IMR-90 (cell line): ENCODE results near the gene BOD1. TPM values are rescaled to one million over a fixed set of nuclear protein-coding genes. Genes with fewer than 3 reads are reported as not detected.

Source experiments
- ATAC-seq: fragments of 200-7000 bp; cut with Tn5 transposase; 2 replicates; pipeline ENCODE4 v1.9.1; 2020; ENCODE audit warnings: low read depth, mild to moderate bottlenecking, moderate library complexity
- BruUV-seq: library from RNA; stranded (reverse); fragments of 400-500 nt; replicated peaks from 2 replicates; lab custom pipeline; 2021; lab: Mats Ljungman, UMichigan
- CTCF ChIA-PET: fragments of 300-600 bp; formaldehyde crosslinking; extraction: SDS; loops from one replicate; lab custom pipeline; 2021; ENCODE audit warnings: antibody characterized with exemption; lab: Yijun Ruan, JAX
- POLR2A ChIA-PET: fragments of 300-600 bp; sonication (Branson Sonifier 250); formaldehyde crosslinking; loops from one replicate; lab custom pipeline; 2022; ENCODE audit warnings: antibody characterized with exemption; ENCODE audit not compliant: unreplicated experiment; lab: Charles Lee
- DNase-seq: peaks from one replicate; pipeline ENCODE4 v3.0.0; 2013
- H2AFZ ChIP-seq: replicated peaks from 2 replicates; pipeline ENCODE3; 2013; ENCODE audit warnings: low read length, mild to moderate bottlenecking; ENCODE audit not compliant: poor library complexity
- H2AK5ac ChIP-seq: 2 replicates; pipeline ENCODE4 v1.6.1; 2013; ENCODE audit warnings: low read depth, low read length, inconsistent platforms
- H2AK9ac ChIP-seq: replicated peaks from 2 replicates; pipeline ENCODE3; 2013; ENCODE audit warnings: mild to moderate bottlenecking, low read depth, low read length, moderate library complexity; ENCODE audit not compliant: poor library complexity
- H2BK120ac ChIP-seq: 2 replicates; pipeline ENCODE4 v1.6.1; 2013; ENCODE audit warnings: low read depth, low read length, inconsistent platforms
- H2BK15ac ChIP-seq: 3 replicates; pipeline ENCODE4 v1.6.1; 2013; ENCODE audit warnings: low read depth, low read length, inconsistent platforms
- H2BK20ac ChIP-seq: 2 replicates; pipeline ENCODE4 v1.6.1; 2013; ENCODE audit warnings: low read depth, mild to moderate bottlenecking, inconsistent platforms, low read length, moderate library complexity
- H2BK5ac ChIP-seq: 2 replicates; pipeline ENCODE4 v1.6.1; 2013; ENCODE audit warnings: mild to moderate bottlenecking, low read depth, low read length, inconsistent platforms; ENCODE audit not compliant: poor library complexity, severe bottlenecking
- H3K14ac ChIP-seq: replicated peaks from 2 replicates; pipeline ENCODE4 v1.6.1; 2013; ENCODE audit warnings: low read depth, low read length, inconsistent platforms
- H3K18ac ChIP-seq: 2 replicates; pipeline ENCODE4 v1.6.1; 2013; ENCODE audit warnings: low read depth, low read length, control low read depth
- H3K23ac ChIP-seq: 2 replicates; pipeline ENCODE4 v1.6.1; 2013; ENCODE audit warnings: low read depth, low read length, inconsistent platforms
- H3K27ac ChIP-seq: 2 replicates; pipeline ENCODE4 v1.5.1; 2013; ENCODE audit warnings: mild to moderate bottlenecking, control low read depth, low read length; ENCODE audit not compliant: insufficient read depth
- H3K27me3 ChIP-seq: 2 replicates; pipeline ENCODE4 v1.6.1; 2013; ENCODE audit warnings: low read length; ENCODE audit not compliant: control insufficient read depth, insufficient read depth
- H3K36me3 ChIP-seq: 2 replicates; pipeline ENCODE4 v1.6.1; 2013; ENCODE audit warnings: low read length, mixed read lengths; ENCODE audit not compliant: control insufficient read depth, insufficient read depth
- H3K4ac ChIP-seq: 2 replicates; pipeline ENCODE4 v1.6.1; 2013; ENCODE audit warnings: low read depth, low read length, inconsistent platforms
- H3K4me1 ChIP-seq: 2 replicates; pipeline ENCODE4 v1.6.1; 2013; ENCODE audit warnings: low read length, mixed read lengths; ENCODE audit not compliant: control insufficient read depth, insufficient read depth
- H3K4me2 ChIP-seq: 2 replicates; pipeline ENCODE4 v1.6.1; 2013; ENCODE audit warnings: low read depth, mild to moderate bottlenecking, control low read depth, low read length, moderate library complexity
- H3K4me3 ChIP-seq: 2 replicates; pipeline ENCODE4 v1.5.1; 2013; ENCODE audit warnings: low read depth, mild to moderate bottlenecking, control low read depth, low read length, moderate library complexity; ENCODE audit not compliant: insufficient read depth
- H3K56ac ChIP-seq: 2 replicates; pipeline ENCODE4 v1.6.1; 2013; ENCODE audit warnings: low read length, inconsistent platforms; ENCODE audit not compliant: insufficient read depth; ENCODE audit errors: extremely low read depth
- H3K79me1 ChIP-seq, 2 experiments: 2 replicates each; pipeline ENCODE4 v1.6.1; 2013; ENCODE audit warnings: low read length in 2 of 2, inconsistent platforms in 1 of 2, low read depth in 1 of 2
- H3K9ac ChIP-seq: 2 replicates; pipeline ENCODE4 v1.6.1; 2013; ENCODE audit warnings: low read depth, low read length, control low read depth
- H3K9me1 ChIP-seq: 2 replicates; pipeline ENCODE4 v1.6.1; 2013; ENCODE audit warnings: low read length, inconsistent platforms; ENCODE audit not compliant: insufficient read depth
- H3K9me3 ChIP-seq: 2 replicates; pipeline ENCODE4 v1.6.1; 2013; ENCODE audit warnings: low read length; ENCODE audit not compliant: control insufficient read depth, insufficient read depth
- H4K20me1 ChIP-seq: 2 replicates; pipeline ENCODE4 v1.6.1; 2013; ENCODE audit warnings: low read length, inconsistent platforms; ENCODE audit not compliant: insufficient read depth
- H4K5ac ChIP-seq: 2 replicates; pipeline ENCODE4 v1.6.1; 2013; ENCODE audit warnings: mild to moderate bottlenecking, low read depth, low read length, control low read depth
- H4K8ac ChIP-seq, 2 experiments: 2 replicates each; pipeline ENCODE4 v1.6.1; 2013; ENCODE audit warnings: low read depth in 2 of 2, low read length in 2 of 2, control low read depth in 1 of 2, inconsistent platforms in 1 of 2
- H4K91ac ChIP-seq: 2 replicates; pipeline ENCODE4 v1.6.1; 2013; ENCODE audit warnings: low read depth, low read length, inconsistent platforms; ENCODE audit not compliant: insufficient read depth
- CHD1 ChIP-seq: IDR thresholded peaks from 2 replicates; pipeline ENCODE4 v1.6.1; 2012; ENCODE audit warnings: low read depth, low read length, improper control_type of control experiment
- MAFK ChIP-seq: IDR thresholded peaks from 2 replicates; pipeline ENCODE4 v1.6.1; 2012; ENCODE audit warnings: low read depth, low read length, improper control_type of control experiment
- MAZ ChIP-seq: IDR thresholded peaks from 2 replicates; pipeline ENCODE4 v1.6.1; 2012; ENCODE audit warnings: low read depth, mild to moderate bottlenecking, low read length, improper control_type of control experiment, moderate library complexity, borderline replicate concordance
- RFX5 ChIP-seq: IDR thresholded peaks from 2 replicates; pipeline ENCODE4 v1.8.0; 2012; ENCODE audit warnings: low read depth, mild to moderate bottlenecking, low read length, moderate library complexity
- SMC3 ChIP-seq: fragments of 150-350 bp; IDR thresholded peaks from 2 replicates; pipeline ENCODE4 v1.6.1; 2016; ENCODE audit warnings: low read depth, mild to moderate bottlenecking, antibody characterized with exemption, low read length, moderate library complexity
- WGBS, 2 experiments: methylation state at CpG; one replicate each; pipeline versions ENCODE4 v1.1.5 to v1.1.7; 2013; ENCODE audit warnings: missing lambda C conversion rate in 2 of 2; ENCODE audit not compliant: insufficient read length in 1 of 2; ENCODE audit errors: extremely low coverage in 2 of 2; 5-methylcytosine and 5-hydroxymethylcytosine counted together
- dilution Hi-C: fragments of 300-500 bp; cut with HindIII; formaldehyde crosslinking; loops from one replicate; pipeline ENCODE4 v1.14.3; 2018; ENCODE audit warnings: low sequenced_read_pairs; ENCODE audit not compliant: unreplicated experiment
- in situ Hi-C: fragments of 300-500 bp; cut with MboI; formaldehyde crosslinking; loops from 3 replicates; pipeline ENCODE4 v1.14.3; 2019; ENCODE audit warnings: low sequenced_read_pairs, inconsistent platforms, mixed read lengths
- intact Hi-C: fragments of 100-400 bp; cut with micrococcal nuclease; formaldehyde crosslinking; loops from 2 replicates; pipeline ENCODE4 v1.10.0; 2022
- polyA plus RNA-seq, 3 experiments: library from polyadenylated mRNA; depleted of rRNA; stranded (reverse); fragments of >200 nt; gene quantifications; 2 replicates each; pipeline ENCODE4 v1.2.3, GENCODE V29; 2012; ENCODE audit warnings: low replicate concordance in 1 of 3
- total RNA-seq: library from RNA; depleted of rRNA; stranded (reverse); fragments of >200 nt; gene quantifications from 2 replicates; pipeline ENCODE4 v1.2.3, GENCODE V29; 2012
- TF ChIP-seq, protein P1 (sequence below): fragments of 150-350 bp; IDR thresholded peaks from 2 replicates; pipeline ENCODE4 v1.6.1; 2017; ENCODE audit warnings: mild to moderate bottlenecking, antibody characterized with exemption, low read length, low read depth
- TF ChIP-seq, protein P2 (sequence below): fragments of 150-350 bp; IDR thresholded peaks from 2 replicates; pipeline ENCODE4 v1.6.1; 2016; ENCODE audit warnings: low read depth, mild to moderate bottlenecking, low read length, moderate library complexity, borderline replicate concordance

BOD1 gene
- total and polyA plus RNA-seq, 2 of the 4 experiments (the other 2 are of a cell fraction), result 57.9 to 71.7 TPM

GRCh38 chr5:173644673-173645436 is 28.4 kb upstream of the BOD1 start (continued):
- TF ChIP-seq, protein P1, sequence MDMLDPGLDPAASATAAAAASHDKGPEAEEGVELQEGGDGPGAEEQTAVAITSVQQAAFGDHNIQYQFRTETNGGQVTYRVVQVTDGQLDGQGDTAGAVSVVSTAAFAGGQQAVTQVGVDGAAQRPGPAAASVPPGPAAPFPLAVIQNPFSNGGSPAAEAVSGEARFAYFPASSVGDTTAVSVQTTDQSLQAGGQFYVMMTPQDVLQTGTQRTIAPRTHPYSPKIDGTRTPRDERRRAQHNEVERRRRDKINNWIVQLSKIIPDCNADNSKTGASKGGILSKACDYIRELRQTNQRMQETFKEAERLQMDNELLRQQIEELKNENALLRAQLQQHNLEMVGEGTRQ, result no peak
- no peak for TF ChIP-seq CHD1

- TF ChIP-seq, protein P2, sequence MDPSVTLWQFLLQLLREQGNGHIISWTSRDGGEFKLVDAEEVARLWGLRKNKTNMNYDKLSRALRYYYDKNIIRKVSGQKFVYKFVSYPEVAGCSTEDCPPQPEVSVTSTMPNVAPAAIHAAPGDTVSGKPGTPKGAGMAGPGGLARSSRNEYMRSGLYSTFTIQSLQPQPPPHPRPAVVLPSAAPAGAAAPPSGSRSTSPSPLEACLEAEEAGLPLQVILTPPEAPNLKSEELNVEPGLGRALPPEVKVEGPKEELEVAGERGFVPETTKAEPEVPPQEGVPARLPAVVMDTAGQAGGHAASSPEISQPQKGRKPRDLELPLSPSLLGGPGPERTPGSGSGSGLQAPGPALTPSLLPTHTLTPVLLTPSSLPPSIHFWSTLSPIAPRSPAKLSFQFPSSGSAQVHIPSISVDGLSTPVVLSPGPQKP, result no peak
- TF ChIP-seq MAFK (no peak), MAZ (no peak), SMC3 (no peak), RFX5 (no peak)
- TF ChIP-seq, protein P1, result no peak
Measured at GRCh38 chr5:173643964-173644363, 27.5 kb upstream of the BOD1 start.

More at GRCh38 chr5:173643964-173644363, 27.5 kb upstream of the BOD1 start:
- H4K8ac ChIP-seq, result no peak overlapping the region
- CTCF ChIA-PET, result no interaction called here
- H3K9ac ChIP-seq, result no peak overlapping the region
- no TSS peak for BruUV-seq
- H2BK120ac ChIP-seq, result no peak overlapping the region
- H3K79me1 ChIP-seq, result no peaks in the 10 kb centered on the region
- dilution Hi-C loops (no loop called here), in situ Hi-C loops (no loop called here), intact Hi-C loops (no loop called here)
- H3K27me3 ChIP-seq, result peaks cover 13% of the 10 kb centered on the region
- DNase-seq (peak; percentile 10), ATAC-seq (no peak; the same call in 1 of the 2 replicates)
- no peak overlapping the region for H3K4me3 ChIP-seq
- H4K20me1 ChIP-seq, result no peaks in the 10 kb centered on the region
- H3K27ac ChIP-seq, result no peak overlapping the region
- H4K91ac ChIP-seq, result no peak overlapping the region
- no peaks in the 10 kb centered on the region for H3K9me3 ChIP-seq
- H2BK15ac ChIP-seq, result no peak overlapping the region
- POLR2A ChIA-PET, result no interaction called here
- H3K18ac ChIP-seq, result no peak overlapping the region
- no peak overlapping the region for H4K5ac ChIP-seq
- no peak overlapping the region for H3K4me2 ChIP-seq
- H3K23ac ChIP-seq, result no peak overlapping the region
- H3K4me1 ChIP-seq, result peaks cover 7% of the 10 kb centered on the region; the same call in 1 of the 2 replicates
- H2AFZ ChIP-seq, result no peak overlapping the region
- H2AK5ac ChIP-seq, result no peak overlapping the region
- H3K56ac ChIP-seq, result no peak overlapping the region
- no peak overlapping the region for H2BK20ac ChIP-seq
- H3K9me1 ChIP-seq, result peaks cover 4% of the 10 kb centered on the region; the same call in 1 of the 2 replicates
- no peak overlapping the region for H2AK9ac ChIP-seq
- H2BK5ac ChIP-seq, result no peak overlapping the region
- H3K4ac ChIP-seq, result no peak overlapping the region
- WGBS, 2 experiments, result no CpG with 5 or more reads among the region's 3 CpGs
- H3K14ac ChIP-seq, result no peak overlapping the region
- H3K36me3 ChIP-seq, result no peaks in the 10 kb centered on the region
